ENCODE measurements around the gene RASAL1.

Gene RASAL1

GRCh38 chr12:113077057-113077858 lies 58.3 kb downstream of the RASAL1 start:
- TF ChIP-seq GATA2 (IDR thresholded peaks at IDR 0.05; ENCODE audit: low read depth, low read length): no peak
- no peak for TF ChIP-seq GATA3 (IDR thresholded peaks at IDR 0.05; ENCODE audit: low read depth, low read length)

- no peak for TF ChIP-seq GATA2 (IDR thresholded peaks at IDR 0.05; ENCODE audit: low read depth, low read length)
- no peak for TF ChIP-seq GATA3 (IDR thresholded peaks at IDR 0.05; ENCODE audit: low read depth, low read length)
Measured at GRCh38 chr12:113075137-113075683, 60.4 kb downstream of the RASAL1 start.

- TF ChIP-seq GATA3 (IDR thresholded peaks at IDR 0.05; ENCODE audit: low read depth, low read length): no peak
- no peak for TF ChIP-seq GATA2 (IDR thresholded peaks at IDR 0.05; ENCODE audit: low read depth, low read length)
Measured at GRCh38 chr12:113073586-113073985, 62.0 kb downstream of the RASAL1 start.

GRCh38 chr12:113072136-113072535 lies 63.4 kb downstream of the RASAL1 start:
- TF ChIP-seq GATA2 (IDR thresholded peaks at IDR 0.05; ENCODE audit: low read depth, low read length): no peak
- no peak for TF ChIP-seq GATA3 (IDR thresholded peaks at IDR 0.05; ENCODE audit: low read depth, low read length)

GRCh38 chr12:113071135-113072112 lies 64.1 kb downstream of the RASAL1 start:
- TF ChIP-seq GATA2 (IDR thresholded peaks at IDR 0.05; ENCODE audit: low read depth, low read length) (no peak), GATA3 (IDR thresholded peaks at IDR 0.05; ENCODE audit: low read depth, low read length) (no peak)

- TF ChIP-seq GATA2 (IDR thresholded peaks at IDR 0.05; ENCODE audit: low read depth, low read length): no peak
- no peak for TF ChIP-seq GATA3 (IDR thresholded peaks at IDR 0.05; ENCODE audit: low read depth, low read length)
Measured at GRCh38 chr12:113070117-113070906, 65.2 kb downstream of the RASAL1 start.

- no peak for TF ChIP-seq GATA3 (IDR thresholded peaks at IDR 0.05; ENCODE audit: low read depth, low read length)
- no peak for TF ChIP-seq GATA2 (IDR thresholded peaks at IDR 0.05; ENCODE audit: low read depth, low read length)
Measured at GRCh38 chr12:113069751-113070116, 65.8 kb downstream of the RASAL1 start.

GRCh38 chr12:113069149-113069548 lies 66.4 kb downstream of the RASAL1 start:
- TF ChIP-seq GATA3 (IDR thresholded peaks at IDR 0.05; ENCODE audit: low read depth, low read length) (no peak), GATA2 (IDR thresholded peaks at IDR 0.05; ENCODE audit: low read depth, low read length) (no peak)

GRCh38 chr12:113067987-113068935 lies 67.3 kb downstream of the RASAL1 start:
- no peak for TF ChIP-seq GATA3 (IDR thresholded peaks at IDR 0.05; ENCODE audit: low read depth, low read length)
- no peak for TF ChIP-seq GATA2 (IDR thresholded peaks at IDR 0.05; ENCODE audit: low read depth, low read length)

- no peak for TF ChIP-seq GATA3 (IDR thresholded peaks at IDR 0.05; ENCODE audit: low read depth, low read length)
- no peak for TF ChIP-seq GATA2 (IDR thresholded peaks at IDR 0.05; ENCODE audit: low read depth, low read length)
Measured at GRCh38 chr12:113066813-113067400, 68.7 kb downstream of the RASAL1 start.

- TF ChIP-seq GATA2 (IDR thresholded peaks at IDR 0.05; ENCODE audit: low read depth, low read length): no peak
- TF ChIP-seq GATA3 (IDR thresholded peaks at IDR 0.05; ENCODE audit: low read depth, low read length): no peak
Measured at GRCh38 chr12:113065126-113066007, 70.2 kb downstream of the RASAL1 start.

All from SH-SY5Y (cell line).